NCI-H1436 (cell line): ENCODE results near the gene UGT1A9.

Source experiments
- DNase-seq: peaks from one replicate; lab custom pipeline; 2025; lab: John Stamatoyannopoulos, UW

The UGT1A9 gene

DNA sequence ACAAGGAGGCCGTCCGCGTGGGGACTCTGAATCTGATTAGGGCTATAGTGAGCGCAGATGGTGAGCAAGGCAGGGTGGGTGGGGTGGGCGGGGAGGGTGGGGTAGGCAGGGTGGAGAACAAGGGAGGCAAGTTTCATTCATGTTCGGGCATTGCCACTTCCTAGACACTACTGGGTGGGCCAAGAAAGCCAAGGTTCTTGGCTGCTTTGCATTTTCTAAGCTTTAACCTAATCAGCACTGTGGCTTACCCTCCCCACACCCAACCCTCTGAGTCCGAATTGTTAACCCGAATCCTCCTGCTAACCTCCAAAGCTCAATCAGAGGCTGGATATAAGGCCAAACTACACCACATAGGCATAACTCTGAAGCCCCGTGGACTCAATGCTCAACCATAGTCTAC is 124.6 kb downstream of the UGT1A9 start:
- no peak for DNase-seq

DNA sequence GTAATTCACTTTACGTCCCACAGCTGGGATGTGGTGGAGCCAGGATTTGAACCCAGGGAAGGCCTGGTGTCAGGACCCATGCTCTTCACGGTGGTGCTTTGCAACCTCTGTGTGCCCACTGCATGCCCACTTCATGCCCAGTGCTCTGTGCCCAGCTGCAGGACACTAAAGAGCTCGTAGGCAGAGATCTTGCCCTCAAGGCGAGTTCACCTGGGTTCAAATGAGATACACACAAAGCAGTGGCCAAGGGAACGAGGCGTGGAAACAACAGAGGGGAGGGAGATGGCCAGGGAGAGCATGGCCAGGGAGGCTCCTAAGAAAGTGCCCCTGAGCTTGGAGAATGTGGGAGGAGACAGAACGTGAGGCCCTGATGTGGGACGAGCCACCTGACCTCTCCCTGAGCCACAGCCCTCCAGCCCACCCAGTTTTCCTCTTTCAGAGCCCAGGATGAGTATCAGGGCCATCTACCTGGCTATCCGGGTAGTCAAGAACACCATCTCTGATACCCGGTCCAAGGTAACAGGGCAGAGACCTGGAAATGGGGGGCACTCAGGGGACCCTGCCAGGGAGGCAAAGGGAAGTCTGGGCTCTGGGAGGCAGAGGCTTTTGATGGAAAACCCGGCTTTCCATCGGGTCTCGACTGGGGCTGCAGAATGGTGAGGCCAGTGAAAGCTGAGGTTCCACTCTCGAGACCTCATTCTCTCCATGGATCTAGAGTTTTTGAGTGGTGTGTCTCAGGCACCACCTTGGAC is 126.8 kb downstream of the UGT1A9 start:
- DNase-seq: no peak

- no peak for DNase-seq
Observed at GRCh38 chr2:233799087-233799665, 127.5 kb downstream of the UGT1A9 start.

DNA sequence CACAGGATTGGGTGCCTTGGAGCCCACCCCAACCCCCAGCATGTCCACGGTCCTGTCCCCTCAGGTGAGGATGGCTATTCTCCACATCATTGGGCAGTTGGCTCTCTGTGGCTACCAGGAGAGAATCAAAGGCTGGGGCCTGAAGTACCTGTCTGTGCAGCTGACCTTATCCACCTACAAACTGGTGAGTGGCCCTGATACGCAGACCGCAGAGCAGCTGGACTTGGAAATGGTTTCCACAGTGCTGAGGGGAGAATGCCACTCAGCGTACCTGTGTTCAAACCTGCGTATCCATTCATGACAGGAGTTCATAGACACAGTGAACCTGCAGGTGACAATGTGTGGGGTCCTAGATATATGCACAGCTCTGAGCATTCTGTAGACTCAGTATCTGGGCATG is 128.0 kb downstream of the UGT1A9 start:
- DNase-seq: no peak

DNA sequence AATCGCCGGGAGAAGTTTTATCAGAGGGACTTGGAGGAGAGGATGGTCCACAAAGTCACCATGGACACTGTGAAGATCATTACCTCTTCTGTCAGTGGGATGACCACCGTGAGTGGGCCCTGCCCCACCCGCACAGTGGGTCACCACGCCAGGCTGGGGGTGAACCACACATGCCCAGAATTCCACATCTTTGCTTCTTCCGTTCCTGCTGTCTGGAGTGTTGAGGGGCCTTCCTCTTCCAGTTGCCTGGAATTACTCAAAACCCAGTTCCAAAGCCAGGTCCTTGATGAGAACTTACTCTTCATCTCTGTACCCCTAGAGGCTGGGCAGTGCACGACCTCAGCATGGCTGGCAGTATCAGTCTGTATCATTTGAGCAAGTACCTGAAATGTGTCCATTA is 128.5 kb downstream of the UGT1A9 start:
- DNase-seq: no peak

- no peak for DNase-seq
Observed at GRCh38 chr2:233801357-233802131, 129.8 kb downstream of the UGT1A9 start.

- DNase-seq: no peak
Observed at GRCh38 chr2:233802132-233802815, 130.6 kb downstream of the UGT1A9 start.

- DNase-seq: no peak
Observed at GRCh38 chr2:233803292-233803911, 131.7 kb downstream of the UGT1A9 start.

DNA sequence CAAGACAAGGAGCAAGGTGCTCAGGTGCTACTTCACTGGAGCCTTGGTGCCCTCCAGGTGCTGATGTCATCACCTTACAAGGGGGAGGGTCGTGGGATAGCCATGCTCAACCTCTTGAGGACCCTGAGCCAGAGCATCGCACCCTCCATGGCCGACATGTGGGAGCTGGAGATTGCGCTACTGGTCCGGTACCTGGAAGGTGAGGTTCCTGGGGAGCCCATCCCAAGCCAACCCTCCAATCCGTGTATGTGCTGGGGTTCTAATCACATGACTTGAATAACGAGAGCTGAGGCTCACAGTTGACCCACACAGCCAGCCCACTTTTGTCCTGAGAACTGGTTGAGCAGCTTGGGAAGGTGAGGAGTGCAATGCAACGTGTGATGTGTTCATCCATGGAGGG is 132.3 kb downstream of the UGT1A9 start:
- DNase-seq: no peak

DNA sequence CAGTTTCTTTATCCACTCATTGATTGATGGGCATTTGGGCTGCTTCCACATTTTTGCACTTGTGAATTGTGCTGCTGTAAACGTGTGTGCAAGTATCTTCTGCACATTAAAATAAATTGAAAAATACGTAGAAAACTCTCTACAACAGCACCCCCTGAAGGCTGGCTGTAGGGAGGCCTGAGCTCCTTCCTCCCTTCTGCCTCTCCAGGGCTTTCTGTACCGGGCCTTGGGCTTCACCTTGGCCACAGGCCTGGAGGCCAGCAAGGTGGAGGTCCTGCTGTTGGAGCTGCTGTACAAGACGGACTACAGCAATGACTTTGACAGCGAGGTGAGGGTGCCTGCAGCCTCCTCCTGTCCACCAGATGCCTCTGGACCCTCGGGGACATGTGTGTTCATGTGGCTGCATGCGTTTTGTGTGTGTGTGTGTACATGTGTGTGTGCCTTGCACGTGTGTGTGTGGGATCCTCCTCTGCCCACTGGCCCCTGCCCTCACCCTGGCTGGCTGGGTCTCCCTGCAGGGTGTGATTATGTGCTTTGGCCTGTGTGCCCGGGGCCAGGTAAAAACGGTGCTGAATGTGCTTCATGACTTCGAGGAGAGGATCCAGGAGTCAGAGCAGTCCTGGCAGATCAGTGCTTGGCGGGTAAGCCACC is 135.6 kb downstream of the UGT1A9 start:
- DNase-seq: no peak

- DNase-seq: no peak
Observed at GRCh38 chr2:233807966-233808935, 136.6 kb downstream of the UGT1A9 start.

DNA sequence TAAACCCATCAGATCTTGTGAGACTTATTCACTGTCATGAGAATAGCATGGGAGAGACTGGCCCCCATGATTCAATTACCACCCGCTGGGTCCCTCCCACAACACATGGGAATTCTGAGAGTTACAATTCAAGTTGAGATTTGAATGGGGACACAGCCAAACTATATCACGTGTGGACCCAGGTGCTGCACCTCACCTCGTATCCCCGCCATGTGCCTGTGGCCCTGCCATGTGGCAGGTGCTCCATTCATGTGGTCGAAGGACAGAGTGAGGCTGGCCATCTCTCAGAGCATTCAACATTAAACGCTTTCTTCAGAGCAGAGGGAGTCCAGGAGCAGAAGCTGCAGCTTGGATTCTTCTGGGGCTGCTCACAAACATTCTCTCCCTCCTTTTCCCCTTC is 138.7 kb downstream of the UGT1A9 start:
- DNase-seq: no peak

DNA sequence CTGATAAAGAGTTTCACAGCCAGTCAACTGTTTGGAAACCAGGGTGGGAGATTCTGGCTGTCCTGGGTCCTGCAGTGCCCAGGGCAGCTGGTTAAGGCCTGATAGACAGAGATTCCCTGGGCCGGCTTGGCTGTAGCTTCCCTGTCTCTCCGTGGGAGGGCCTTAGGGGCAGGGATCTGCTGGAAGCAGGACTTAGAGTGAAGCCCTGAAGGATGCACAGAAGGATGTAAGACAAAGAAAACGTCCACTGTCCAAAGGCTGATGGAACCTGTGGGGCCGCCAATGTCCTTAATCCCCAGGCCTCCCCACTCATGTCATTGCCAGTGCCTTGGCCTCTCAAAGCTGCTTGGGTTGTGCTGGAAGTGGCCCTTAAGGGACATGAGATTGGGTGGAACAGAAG is 139.4 kb downstream of the UGT1A9 start:
- no peak for DNase-seq

DNA sequence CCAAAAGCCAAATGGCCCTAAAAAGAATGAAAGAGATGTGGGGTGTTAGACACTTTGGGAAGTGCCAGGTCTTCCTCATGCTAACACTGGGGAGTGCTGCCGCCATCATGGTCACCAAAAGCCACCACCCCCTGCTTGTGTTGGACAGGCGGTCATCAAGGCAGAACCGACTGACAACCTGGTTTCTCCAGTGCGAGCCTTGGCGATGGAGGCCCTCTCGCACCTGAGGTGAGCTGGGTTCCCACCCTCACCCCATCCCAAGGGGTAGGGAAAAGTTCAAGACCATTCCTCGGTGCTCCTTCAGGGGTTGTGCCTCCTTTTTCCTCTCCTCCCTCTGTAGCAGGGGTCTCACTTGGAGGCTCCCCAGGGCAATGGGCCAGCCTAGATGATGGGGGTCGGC is 140.0 kb downstream of the UGT1A9 start:
- no peak for DNase-seq

DNA sequence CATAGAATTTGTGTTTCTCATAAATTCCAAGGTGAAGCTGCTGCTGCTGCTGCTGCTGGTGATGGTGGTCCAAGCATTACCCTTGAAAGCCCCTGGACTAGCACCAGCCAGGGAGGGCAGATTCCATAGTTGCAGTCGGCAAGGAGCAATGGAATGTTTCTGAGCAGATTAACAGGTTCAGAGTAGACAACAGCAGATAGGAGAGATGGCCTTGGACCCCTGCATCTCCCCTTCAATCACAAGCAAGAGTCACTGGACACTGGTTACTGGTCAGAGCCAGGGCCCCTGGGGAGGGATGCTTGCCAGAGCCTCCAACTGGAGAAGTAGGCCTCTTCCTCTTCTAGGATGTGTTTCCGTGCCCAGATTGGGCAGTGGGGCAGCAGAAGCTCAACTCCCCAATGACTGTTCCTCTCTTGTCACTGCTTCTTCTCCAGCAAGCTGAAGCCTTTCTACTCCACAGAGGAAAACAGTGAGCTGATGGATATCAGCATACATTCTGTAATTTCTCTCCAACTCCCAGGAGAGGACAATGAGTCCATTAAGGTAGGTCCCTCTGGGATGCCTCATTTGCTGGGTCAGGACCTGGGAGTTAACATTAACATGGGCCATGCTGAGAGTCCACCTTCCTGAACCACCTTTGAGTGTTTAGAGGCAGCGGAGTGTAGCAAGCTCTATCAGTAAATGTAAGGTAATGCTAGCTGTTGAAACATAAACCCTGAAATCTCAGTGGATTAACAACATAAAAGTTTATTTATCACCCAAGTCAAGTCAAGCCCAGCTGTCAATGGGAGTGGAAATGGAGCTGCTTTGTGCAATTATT is 141.7 kb downstream of the UGT1A9 start:
- DNase-seq: no peak

- no peak for DNase-seq
Observed at GRCh38 chr2:233814056-233814835, 142.5 kb downstream of the UGT1A9 start.

- no peak for DNase-seq
Observed at GRCh38 chr2:233815861-233816260, 144.2 kb downstream of the UGT1A9 start.

DNA sequence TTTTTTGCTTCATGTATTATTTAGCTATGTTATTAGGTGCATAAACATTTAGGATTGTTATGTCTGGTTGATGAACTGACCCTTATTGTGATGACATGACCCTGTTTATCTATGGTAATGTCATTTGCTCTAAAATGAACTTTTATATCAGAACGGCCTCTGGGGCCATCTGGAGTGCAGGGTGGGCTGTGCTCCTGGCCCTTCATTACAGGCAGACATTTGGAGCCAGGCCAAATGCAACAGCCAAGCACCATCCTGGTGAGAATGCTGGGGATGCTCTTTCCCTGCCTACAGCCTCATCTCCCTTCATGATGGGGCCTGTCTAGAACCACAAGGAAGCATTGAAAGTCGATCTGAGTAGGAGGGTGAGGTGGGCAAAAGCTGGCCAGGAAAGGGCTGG is 144.6 kb downstream of the UGT1A9 start:
- no peak for DNase-seq

GRCh38 chr2:233816771-233817170 is 145.1 kb downstream of the UGT1A9 start:
- DNase-seq: no peak
